Epithelial cell of proximal tubule (primary cell): ENCODE measurements around the gene RAB10. TPM values are rescaled to one million over a fixed set of nuclear protein-coding genes. Genes with fewer than 3 reads are reported as not detected.
"Not testable (repeated sequence)": the region's sequence is repeated elsewhere in the genome, so short reads cannot be mapped to it uniquely, and the experiment has no call there.

Experiments
- DNase-seq: peaks from one replicate; pipeline ENCODE4 v3.0.0-alpha.2; 2011; ENCODE audit warnings: low read depth
- H3K4me3 ChIP-seq: 2 replicates; pipeline ENCODE4 v1.5.1; 2011; ENCODE audit warnings: low read depth, mild to moderate bottlenecking, low read length
- total RNA-seq: library from RNA; depleted of rRNA; stranded (reverse); fragments of >200 nt; gene quantifications from 2 replicates; pipeline ENCODE4 v1.2.3, GENCODE V29; 2015
- TF ChIP-seq, protein P1 (sequence below): conservative IDR thresholded peaks from 2 replicates; pipeline ENCODE4 v1.5.1; 2012; ENCODE audit warnings: low read depth, mild to moderate bottlenecking, low read length

RAB10 gene
- total RNA-seq, 1 donor from 2014 or later, result 154 TPM

DNA sequence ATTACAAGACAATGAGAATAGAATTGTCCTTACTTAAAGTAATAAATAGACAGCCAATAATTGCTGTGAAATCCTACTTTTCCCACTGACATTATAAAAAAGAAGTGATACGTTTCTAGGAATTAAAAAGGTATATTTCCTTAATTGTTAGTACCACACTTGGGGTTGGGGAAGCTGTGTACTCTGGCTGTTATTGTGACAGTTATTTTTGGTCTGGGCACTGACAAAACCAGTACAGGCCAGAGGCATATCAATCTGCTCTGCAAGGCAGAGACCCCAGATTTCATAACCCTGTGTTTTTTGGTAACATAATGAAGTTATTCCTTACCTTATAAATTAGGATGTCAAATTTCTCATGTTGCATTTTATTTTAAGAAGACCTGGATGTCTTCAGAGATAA lies 66.5 kb downstream of the RAB10 start:
- DNase-seq, result no peak

DNA sequence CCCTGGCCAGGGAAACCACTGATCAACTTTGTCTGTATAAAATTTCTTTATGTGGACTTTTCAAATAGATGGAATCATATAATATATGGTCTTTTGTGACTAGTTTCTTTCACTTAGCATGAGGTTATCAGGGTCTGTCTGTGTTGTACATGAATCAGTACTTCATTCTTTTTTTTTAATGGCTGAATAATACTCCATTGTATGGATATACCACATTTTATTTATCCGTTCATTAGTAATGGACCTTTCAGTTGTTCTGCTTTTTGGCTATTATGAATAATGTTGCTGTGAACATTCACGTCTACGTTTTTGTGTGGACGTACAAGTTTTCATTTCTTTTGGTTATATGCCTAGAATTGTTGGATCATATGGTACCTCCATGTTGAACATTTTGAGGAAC lies 69.9 kb downstream of the RAB10 start:
- no peak overlapping the region for H3K4me3 ChIP-seq
- TF ChIP-seq, protein P1, sequence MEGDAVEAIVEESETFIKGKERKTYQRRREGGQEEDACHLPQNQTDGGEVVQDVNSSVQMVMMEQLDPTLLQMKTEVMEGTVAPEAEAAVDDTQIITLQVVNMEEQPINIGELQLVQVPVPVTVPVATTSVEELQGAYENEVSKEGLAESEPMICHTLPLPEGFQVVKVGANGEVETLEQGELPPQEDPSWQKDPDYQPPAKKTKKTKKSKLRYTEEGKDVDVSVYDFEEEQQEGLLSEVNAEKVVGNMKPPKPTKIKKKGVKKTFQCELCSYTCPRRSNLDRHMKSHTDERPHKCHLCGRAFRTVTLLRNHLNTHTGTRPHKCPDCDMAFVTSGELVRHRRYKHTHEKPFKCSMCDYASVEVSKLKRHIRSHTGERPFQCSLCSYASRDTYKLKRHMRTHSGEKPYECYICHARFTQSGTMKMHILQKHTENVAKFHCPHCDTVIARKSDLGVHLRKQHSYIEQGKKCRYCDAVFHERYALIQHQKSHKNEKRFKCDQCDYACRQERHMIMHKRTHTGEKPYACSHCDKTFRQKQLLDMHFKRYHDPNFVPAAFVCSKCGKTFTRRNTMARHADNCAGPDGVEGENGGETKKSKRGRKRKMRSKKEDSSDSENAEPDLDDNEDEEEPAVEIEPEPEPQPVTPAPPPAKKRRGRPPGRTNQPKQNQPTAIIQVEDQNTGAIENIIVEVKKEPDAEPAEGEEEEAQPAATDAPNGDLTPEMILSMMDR, result no peak
- no peak for DNase-seq

More for the DNA sequence above, 66.5 kb downstream of the RAB10 start:
- TF ChIP-seq, protein P1, result no peak
- no peak overlapping the region for H3K4me3 ChIP-seq

DNA sequence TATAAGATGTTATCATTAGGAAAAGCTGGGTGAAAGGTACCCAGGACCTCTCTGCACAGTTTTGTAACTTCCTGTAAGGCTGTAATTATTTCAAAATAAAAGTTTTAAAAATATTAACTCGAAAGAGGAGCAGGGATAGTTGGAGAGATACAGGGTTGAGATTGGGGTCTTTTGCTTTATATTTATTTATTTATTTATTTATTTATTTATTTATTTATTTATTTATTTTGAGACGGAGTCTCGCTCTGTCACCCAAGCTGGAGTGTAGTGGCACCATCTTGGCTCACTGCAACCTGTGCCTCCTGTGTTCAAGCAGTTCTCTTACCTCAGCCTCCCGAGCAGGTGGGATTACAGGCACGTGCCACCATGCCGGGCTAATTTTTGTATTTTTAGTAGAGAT lies 74.8 kb downstream of the RAB10 start:
- H3K4me3 ChIP-seq, DNase-seq: not testable (repeated sequence)

DNA sequence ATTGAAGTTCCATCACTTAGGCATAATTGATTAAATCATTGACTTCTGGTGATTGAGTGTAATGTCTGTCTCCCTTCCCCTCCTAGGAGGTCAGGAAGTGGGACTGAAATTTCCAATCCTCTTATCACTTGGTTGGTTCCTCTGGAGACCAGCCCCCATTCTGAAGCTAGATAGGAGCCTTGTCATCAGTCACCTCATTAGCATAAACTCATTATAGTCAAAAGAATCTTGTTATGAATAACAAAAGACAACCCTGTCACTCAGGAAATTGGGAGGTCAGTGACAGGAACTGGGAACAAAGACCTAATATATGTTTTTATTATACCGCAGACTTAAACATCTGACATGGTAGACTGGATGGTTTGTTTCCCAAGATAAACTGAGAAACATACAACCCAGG lies 78.3 kb downstream of the RAB10 start:
- H3K4me3 ChIP-seq, result no peak overlapping the region
- no peak for DNase-seq
- TF ChIP-seq, protein P1, result no peak

DNA sequence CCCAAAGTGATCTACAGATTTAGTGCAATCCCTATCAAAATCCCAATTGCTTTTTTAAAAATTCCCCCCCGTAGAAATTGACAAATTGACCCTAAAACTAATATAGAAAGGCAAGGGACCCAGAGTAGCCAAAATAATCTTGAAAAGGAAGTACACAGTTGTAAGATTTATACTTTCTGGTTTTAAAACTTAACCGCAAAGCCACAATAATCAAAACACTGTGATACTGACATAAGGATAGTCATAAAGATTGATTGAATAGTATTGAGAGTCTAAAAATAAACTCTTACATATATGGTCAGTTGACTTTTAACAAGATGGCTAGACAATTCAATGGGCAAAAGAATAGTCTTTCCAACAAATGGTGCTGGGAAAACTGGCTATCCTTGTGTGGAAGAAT lies 80.3 kb downstream of the RAB10 start:
- TF ChIP-seq, protein P1, result no peak
- no peak overlapping the region for H3K4me3 ChIP-seq

DNA sequence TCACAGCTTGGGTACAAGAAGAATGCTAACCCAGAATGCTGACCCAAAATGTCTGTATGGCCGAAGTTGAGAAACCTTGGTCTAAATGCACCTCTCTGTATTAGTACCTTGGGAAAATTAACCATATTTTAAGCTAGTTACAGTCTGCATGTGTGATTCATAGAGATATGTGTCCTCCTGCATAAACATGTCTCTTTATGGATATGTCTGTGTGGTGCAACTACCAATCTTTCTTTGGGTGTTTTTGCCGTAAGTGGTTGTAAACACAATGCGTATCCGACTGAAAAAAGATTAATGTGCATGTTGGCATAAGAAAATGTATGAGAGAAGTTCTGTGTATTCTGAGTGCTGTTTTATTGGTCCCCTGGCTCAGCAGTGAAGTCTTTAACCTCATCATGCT lies 84.8 kb downstream of the RAB10 start:
- DNase-seq, result no peak
- TF ChIP-seq, protein P1, result no peak
- no peak overlapping the region for H3K4me3 ChIP-seq

More for the DNA sequence above, 80.3 kb downstream of the RAB10 start:
- no peak for DNase-seq

DNA sequence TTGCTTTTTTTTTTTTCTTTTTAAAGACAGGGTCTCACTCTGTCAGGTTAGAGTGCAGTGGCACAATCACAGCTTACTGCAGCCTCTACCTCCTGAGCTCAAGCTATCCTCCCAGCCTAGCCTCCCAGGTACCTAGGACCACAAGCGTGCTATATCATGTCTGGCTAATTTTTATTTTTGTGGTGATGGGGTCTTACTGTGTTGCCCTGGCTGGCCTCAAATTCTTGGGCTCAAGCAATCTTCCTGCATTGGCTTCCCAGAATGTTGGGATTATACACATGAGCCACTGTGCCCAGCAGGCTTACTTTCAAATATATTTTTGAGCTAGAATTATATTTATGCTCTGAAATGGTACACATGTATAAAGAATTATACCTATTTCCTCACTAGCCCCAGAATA lies 85.6 kb downstream of the RAB10 start:
- TF ChIP-seq, protein P1, result no peak

DNA sequence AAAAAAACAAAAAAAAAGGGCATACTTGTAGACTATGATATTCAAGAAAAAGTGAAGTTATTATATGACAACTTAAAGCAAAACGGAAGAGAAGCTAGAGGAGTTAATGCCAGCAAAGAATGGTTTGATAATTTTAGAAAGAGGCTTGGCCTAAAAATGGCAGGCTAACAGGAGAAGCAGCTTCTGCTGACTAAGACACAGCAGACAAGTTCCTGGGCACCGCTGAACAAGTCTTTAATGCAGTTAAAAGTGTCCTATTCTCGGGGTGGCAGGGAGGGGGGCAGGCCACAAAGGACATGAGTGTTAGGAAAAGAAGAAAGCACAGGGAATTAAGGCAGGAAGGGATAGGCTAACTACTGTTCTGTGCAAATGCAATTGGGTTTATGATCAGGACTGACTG lies 88.7 kb downstream of the RAB10 start:
- no peak for DNase-seq
- TF ChIP-seq, protein P1, result no peak
- H3K4me3 ChIP-seq, result no peak overlapping the region

More for the DNA sequence above, 85.6 kb downstream of the RAB10 start:
- DNase-seq, result no peak
- H3K4me3 ChIP-seq, result no peak overlapping the region
